HTERT RPE-1 (cell line): ENCODE results near the gene CXCR6.

Experiments used
- in situ Hi-C: fragments of 300-500 bp; cut with MboI; formaldehyde crosslinking; loops from 4 replicates; pipeline ENCODE4 v1.14.3; 2020; ENCODE audit warnings: low sequenced_read_pairs

CXCR6 gene

DNA sequence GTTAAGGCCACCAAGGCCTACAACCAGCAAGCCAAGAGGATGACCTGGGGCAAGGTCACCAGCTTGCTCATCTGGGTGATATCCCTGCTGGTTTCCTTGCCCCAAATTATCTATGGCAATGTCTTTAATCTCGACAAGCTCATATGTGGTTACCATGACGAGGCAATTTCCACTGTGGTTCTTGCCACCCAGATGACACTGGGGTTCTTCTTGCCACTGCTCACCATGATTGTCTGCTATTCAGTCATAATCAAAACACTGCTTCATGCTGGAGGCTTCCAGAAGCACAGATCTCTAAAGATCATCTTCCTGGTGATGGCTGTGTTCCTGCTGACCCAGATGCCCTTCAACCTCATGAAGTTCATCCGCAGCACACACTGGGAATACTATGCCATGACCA is 3.6 kb downstream of the CXCR6 start:
- in situ Hi-C loops: no loop called here

DNA sequence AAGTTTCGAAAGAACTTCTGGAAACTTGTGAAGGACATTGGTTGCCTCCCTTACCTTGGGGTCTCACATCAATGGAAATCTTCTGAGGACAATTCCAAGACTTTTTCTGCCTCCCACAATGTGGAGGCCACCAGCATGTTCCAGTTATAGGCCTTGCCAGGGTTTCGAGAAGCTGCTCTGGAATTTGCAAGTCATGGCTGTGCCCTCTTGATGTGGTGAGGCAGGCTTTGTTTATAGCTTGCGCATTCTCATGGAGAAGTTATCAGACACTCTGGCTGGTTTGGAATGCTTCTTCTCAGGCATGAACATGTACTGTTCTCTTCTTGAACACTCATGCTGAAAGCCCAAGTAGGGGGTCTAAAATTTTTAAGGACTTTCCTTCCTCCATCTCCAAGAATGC is 4.1 kb downstream of the CXCR6 start:
- in situ Hi-C loops: no loop called here

DNA sequence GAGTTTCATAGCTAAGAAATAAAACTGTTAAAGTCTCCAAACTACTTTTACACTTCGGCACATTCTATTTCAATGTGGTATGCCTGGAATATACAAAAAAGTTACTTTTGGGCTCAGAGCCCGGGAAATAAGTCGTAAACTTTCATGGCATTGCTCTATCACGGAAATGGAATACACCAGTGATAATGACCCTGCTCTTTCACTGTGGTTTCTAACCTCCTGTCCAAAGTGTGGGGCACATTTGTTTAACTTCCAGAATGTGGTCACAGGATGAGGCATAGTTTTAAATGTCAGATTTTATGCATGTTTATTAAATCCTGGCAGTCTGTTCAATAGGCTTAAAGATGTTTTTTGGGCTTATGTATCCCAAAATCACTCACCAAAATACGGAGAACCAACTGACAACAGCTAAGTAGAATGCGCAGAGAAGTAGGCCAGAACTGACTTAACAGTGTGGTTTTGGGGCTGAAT is 5.1 kb downstream of the CXCR6 start:
- in situ Hi-C loops: no loop called here

DNA sequence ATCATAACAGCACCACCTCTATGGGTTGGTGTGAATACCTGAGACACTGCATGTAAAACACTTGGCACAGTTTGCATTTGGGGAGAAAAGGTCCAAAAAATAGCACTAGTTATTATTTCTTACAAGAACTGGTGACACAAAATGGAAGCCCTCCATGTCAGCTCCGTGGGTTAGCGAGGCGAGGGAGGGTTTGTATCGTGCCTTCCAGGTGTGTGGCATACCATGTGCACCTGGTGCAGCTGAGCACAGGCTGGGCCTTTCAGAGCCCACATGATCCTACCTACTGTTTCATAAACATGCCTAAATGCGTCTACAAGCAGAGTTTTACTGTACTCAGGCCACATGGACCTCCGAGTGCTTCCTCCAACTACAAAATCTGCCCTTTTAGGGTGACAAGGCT is 5.6 kb downstream of the CXCR6 start:
- in situ Hi-C loops: no loop called here

DNA sequence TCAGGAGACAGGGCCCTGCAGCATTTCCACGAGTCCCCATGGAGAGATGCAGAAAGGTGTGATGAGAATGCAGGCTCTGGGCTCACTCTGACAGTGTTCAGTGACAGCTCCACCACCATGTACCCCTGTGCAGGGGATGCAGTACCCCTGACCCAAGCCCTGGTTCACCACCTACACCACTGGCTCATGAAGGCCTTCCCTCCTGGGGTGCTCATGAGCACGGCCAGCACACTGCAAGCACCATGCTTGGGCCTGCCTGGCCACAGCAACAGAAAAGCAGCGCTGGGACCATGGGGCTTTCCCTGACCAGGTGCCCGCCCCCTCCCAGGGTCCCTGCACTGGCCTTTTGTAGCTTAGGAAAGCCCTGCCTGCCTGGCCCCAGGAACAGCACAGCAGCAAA is 6.2 kb downstream of the CXCR6 start:
- in situ Hi-C loops: no loop called here

DNA sequence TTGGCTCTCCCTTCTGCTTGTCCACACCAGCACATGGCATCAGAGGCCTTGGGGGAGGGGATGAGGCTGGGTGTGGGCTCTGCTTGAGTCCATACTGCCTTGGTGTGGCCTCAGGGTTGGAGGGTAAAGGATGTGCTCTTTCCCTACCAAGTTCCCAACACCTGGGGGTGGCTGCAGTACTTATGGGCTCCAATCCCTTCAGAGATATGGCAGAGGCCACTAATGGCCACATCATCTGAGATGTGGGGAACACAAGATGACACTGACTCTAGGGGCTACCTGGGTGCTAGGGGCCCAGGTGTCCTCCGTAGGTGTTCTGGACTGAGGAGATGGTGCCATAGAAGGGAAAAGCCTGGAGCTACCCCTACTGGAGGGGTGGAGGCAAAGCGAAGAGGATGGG is 6.9 kb downstream of the CXCR6 start:
- in situ Hi-C loops: no loop called here

DNA sequence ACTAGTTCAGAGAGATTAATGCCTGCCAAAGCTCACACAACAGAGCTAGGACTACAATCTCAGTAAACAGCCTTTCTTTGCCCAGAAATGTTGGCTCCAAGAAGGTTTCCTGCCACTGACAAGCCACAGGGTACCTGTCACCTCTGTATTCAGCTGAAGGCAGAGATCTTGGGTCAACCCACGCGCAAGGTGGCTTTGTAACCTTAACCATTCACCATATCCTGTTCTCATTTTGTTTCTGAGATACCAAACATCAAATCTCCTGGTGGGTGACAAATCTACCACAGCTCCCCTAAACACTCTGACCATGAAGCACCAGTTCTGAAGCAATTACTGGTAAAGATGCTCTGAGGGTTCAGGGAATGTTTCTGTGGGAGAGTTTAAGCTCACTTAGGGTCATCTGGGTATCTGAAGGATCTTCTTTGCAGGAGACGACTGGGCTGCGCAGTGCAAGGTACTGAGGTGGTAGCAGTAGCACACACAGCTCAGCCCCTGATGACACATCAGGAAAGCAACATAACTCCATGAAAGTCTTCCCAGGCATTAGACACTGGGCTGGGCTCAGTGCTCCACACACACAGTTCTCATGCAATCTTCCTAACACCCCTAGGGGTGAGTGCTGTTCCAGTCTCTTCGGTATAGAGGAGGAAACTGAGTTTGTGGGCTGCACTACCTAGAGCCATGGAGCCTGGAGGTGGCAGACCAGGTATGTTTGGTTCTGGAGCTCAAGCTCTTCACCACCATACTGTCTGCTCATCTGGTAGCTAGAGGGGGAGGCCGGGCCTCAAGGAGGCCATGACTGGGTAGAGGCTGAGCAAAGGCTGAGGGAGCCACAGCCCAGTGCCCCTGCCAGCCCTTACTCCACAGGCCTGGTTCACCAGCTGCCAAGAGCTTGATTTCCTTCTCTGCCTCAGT is 7.7 kb downstream of the CXCR6 start:
- in situ Hi-C loops: no loop called here

DNA sequence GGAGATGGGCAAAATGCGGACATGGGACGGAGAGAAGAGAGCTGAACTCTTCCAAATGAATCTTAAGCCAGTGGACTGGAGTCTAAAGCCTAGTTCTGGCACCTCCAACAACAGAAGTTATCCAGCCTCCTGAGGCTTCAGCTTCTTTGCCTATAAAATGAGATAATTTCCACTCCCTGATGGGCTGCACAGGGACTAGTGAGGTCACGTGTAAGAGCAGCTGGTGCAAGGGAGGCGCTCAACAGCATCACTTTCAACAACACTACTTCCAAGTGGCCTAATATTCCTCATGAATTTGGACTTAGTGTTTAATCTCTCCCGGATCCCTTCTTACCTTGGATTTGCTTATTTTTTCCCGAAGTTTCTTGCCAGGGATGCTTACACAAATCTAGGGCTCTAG is 8.7 kb downstream of the CXCR6 start:
- in situ Hi-C loops: no loop called here

DNA sequence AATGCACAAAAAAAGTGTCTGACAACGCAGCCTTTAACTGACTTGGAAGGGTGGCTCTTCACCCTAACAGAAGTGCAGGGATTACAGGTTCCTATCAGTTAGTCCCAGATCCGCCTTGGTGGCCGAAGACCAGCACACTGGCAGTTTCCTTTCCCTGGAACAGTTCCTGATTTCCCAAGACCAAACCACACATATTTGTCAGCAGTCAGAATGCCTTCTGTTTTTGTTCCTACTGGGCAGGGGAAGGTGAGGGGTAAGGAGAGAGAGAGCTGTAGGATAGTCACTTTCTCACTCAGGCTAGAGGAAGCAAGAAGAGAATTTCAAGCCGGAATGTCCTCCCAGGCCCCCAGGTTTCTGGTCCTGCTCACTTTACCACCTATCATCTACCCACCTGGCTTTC is 9.2 kb downstream of the CXCR6 start:
- in situ Hi-C loops: no loop called here

DNA sequence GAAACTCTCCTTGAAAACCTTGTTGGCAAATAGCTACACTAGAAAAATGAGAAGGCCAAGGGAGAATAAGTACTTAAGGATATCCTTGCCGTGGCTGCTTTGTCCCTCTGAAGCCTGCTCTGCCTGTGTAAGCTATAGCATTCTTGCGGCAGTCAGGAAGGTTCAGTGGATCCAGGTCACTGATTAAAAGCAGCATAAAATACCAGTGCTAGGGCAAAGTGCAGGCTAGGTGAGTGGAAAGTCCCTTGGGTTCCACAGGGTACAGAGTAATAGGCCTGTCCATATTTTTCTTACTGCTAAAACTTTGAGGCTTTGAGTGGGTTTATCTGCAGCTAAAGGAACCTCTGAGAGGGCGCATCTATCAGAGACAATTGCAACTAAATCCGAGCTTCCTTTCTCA is 10.3 kb downstream of the CXCR6 start:
- in situ Hi-C loops: no loop called here

DNA sequence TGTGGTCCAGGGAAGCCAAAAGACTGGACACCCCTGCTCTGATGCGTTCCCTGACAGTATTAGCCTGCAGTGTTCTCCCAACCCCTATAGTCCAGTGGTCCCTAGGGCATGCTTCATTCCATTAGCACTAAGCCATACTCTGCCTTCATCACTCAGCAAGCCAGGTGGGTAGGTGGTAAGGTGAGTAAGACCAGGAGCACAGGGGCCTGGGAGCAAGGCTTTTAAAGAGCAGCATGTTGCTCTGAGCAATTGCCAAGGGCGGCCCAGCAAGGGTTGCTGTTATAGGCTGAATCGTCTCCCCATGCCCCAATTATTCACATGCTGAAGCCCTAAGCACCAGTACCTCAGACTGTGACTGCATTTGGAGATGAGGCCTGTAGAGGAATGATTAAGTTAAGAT is 11.0 kb downstream of the CXCR6 start:
- in situ Hi-C loops: no loop called here

DNA sequence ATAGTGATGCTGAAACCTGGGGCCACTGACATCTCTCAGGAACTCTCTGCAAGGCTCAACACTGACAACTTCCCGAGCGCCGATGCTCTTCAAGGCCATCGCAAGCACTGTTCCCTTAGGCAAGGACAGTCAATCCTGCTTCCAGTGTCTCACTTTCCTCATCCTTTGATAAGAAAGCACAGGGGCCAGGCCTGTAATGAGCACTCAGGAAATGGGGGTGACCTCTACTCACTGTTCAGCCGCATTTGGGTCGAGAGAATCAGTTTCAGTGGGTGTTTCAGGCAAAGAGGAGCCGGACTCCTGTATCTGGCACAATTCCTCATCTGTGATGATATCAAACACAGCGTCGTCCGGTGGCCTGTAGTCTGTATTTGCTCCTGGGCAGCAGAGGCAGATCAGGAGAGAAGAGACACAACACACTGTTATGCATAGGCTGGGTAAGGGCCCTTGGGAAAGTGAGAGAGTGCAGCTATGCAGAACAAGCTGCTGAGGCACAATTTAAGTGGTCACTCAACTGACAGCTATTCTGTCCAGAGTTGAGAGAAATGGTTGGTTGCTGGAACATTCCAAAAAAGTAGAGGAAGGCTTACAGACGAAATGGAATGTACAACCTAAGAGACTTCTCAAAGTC is 11.9 kb downstream of the CXCR6 start:
- in situ Hi-C loops: no loop called here

DNA sequence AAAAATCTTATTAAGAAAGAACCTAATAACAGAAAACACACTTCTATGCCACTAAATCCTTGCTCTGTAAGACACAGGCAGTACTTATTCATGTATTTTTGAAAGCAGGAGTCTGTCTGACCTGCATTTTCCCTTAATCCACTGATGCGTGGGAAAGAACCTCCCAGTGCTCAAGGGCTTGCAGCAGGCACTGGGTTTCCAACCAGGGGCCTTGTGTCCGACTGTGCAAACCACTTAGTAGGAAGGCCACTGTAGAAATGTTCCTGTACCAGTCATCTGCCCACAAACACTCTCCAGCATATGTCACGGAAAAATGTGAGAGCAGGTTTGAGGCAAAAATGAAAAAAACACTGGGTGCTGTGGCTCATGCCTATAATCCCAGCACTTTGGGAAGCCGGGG is 12.4 kb downstream of the CXCR6 start:
- in situ Hi-C loops: no loop called here

DNA sequence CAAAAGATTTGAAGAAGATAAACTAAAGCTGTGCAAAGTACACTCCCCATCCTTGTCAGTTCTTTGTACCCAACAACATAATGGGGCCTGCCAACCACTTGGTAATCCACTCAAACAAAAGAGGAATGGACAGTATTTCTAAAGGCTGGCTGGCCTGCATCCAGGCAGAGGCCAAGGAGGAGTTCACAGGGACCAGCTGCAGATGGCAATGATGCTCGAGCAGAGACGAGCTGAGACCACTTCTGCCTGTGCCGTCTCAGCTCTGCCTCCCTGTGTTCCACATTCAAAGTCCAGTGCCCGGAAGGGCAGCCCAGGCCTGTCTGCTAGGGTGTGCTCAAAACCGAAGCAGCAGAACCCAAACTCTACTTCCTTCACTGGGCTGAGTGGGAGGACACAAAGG is 14.3 kb downstream of the CXCR6 start:
- in situ Hi-C loops: no loop called here

DNA sequence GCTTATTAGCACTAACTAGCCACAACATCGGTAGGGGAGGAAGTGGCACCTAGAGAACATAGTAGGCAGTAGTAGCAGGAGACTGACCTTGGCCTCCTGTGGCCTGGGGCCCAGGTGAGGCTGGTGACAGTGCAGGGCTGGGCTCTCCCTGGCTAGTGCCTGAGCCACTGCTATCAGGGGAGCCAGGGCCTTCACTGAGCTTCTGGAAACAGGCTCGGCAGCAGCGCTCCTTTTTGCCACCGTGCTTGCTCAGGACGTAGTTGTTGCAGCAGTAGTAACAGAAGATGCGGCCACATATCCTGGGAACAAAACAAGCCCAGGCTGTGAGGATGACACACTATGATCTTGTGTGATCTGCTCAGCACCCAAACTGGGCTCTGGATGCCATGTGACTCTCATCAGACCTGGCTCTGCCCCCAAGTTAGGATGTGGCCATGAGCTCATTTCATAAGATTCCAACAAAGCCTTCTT is 15.1 kb downstream of the CXCR6 start:
- in situ Hi-C loops: no loop called here

DNA sequence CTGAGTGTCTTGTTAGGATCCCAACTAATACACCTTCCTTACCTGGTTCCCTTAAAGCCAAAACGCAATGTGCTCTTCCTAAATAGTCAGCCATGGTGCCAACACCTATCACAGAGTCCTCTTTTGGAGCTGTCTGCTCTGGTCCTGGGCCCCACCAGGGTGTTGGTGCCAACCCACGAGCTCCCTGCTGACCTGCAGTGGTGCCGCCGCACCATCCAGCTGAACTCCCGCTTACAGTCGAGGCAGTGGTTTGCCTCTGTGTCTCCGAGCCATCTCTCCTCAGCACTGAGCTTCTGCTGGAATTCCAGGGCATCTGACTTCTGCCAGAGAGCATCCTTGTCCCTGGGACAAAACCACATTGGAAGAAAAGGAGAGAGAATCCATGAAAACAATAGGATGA is 15.9 kb downstream of the CXCR6 start:
- in situ Hi-C loops: no loop called here

DNA sequence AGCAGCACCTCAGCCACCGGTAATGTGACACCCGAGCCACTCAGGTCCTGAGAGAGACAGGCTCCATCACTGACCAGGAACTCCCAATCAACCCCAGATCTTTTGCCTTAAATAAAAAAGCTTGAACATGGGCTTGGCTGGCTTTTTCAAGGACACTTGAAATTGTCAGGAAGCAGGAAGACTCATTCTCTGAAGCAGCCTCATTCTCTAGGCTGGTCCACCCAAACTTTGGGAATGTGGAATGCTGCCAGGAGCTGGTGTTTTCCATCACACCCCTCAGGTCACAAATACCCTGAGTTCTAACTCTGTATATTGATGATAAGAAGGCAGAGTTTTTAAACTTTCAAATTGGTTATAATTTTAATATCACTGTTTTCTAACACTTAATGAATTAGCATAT is 17.0 kb downstream of the CXCR6 start:
- in situ Hi-C loops: no loop called here

DNA sequence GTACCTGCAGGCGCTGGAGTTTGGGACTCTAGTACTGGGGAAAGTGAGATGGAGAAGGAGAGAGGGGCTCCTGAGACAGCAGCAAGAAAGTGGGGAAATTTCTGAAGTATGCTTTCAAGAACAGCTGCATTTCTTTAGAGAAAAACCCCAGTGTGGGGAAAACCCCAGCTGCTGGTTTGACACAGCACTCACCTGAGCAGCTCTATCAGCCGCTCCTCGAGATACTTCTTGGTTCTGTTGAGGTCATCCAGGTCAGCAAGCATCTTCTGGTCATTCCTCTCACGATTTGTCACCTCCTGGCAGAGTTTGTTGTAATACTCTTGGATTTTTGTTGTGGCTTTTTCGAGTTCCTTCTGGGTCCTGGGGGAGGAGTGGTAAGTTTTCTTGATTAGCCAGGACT is 18.8 kb downstream of the CXCR6 start:
- in situ Hi-C loops: no loop called here

DNA sequence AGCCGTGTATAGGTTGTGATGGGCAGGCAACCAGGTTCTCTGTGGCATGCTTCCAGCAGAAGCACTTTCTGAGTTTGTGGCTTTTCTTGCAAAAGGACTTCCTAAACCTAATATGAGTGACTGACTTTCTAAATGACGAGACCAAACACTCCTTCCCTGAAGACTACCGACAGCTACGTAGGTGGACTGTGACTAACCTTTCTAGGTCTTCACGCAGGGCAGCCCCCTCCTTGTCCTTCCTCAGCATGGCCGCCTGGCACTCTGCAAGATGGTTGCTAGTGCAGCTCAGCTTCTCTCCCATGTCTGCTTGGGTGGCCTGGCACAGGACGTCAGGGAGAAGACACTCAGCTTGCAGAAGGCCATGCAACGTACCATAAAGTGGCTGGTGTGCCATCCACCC is 20.9 kb downstream of the CXCR6 start:
- in situ Hi-C loops: no loop called here

DNA sequence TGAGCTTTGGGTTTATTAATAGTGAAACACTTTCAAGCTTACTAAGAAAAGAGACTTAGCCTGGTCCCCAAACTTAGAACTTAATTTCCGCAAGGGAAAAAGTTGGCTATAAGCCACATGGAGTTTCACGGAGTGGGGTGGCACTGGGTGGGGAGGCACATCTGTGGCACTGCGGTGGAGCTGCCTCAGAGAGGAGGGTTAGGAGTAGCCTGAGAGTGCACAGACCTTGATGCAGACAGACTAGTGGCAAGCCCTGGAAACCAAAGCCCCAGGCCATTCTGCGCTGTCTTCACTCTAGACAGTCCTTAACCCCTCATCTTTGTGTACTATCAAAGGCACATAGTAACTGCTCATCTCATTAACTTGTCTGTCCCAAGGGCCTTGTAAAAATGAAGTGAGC is 22.0 kb downstream of the CXCR6 start:
- in situ Hi-C loops: no loop called here

DNA sequence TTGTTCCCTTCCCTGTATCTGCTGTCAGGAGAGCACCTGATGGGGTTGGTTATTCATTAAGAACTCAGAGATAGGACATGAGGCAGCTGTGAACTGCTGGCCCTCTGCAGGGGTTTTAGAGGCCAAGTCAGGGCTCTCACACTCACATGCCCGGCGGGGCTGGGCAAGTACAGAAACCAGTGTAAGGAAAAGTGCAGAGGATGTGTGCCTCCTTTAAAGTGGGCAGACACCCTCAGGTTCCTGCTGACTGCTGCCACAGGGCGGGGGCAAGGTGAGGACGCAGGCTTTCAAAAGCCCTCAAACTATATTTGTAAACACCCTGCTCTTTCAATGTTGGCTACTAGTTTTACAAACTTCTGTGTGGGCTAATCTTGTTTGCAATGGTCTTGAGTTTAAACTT is 22.4 kb downstream of the CXCR6 start:
- in situ Hi-C loops: no loop called here

DNA sequence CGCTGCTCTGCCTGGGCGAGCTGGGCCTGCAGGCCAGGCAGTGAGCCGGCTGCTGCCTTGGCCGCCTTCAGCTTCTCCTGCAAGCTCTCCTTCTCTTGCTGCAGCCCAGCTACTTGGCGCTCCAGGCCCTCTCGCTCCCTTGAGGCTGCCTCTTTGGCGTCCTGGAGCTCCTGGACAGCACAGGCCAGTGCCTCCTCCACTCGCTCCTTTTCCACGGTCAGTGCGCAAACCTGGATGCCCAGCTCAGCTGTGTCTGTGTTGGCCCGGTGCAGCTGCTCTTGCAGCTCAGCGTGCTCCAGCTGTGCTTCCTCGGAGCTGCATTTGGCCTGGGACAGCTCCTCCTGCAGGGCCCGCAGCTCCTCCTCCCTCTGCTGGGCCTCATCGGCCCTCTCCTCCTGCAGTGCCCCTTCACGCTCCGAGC is 23.1 kb downstream of the CXCR6 start:
- in situ Hi-C loops: no loop called here
